GM12801 (cell line): Measurements from ENCODE around the gene CALML5.

ENCODE experiments used
- CTCF ChIP-seq: IDR thresholded peaks from one replicate; pipeline ENCODE4 v1.5.1; 2011; ENCODE audit warnings: control low read depth; ENCODE audit not compliant: insufficient read length; ENCODE audit errors: extremely low read depth

Gene CALML5

GRCh38 chr10:5499493-5500140 is at the start of gene CALML5:
CALML5 (minus strand) TSS chr10:5499570; CDS start chr10:5499438, 132 bp downstream.
- no peak for TF ChIP-seq CTCF

DNA sequence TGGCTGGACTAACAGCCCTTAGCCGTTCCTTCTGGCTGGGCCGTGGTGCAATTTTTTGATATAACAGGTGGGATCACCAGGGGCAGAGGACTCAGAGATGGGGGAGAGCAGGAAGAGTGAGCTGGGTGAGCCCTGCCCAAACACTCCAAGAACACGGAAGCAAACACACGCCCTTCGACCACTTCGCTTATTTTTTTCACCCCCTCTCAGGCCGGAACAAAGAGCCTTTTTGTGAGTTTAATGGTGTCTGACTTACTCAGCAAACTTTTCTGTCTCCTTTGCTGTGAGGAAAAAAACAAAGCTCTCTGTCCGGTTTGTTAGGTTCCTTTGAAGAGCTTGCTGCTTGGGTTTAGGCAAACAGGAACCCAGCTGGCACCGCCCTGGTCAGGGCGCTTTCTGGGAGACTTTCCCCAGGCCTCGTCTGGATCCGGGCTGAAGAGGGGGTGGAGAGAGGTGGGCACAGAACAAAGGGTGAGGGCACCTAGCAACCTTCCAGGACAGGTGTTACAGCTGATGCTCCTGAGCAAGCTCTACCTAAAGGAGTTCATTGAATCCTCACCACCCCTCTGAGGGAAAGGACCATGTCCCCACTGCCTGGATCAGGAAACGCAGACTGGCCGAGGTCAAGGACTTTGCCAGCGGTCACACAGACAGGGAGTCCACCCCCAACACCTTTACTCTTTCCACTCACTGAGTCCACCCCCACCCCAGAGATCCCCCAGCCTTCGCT is 48.7 kb upstream of the CALML5 start:
- TF ChIP-seq CTCF: no peak

DNA sequence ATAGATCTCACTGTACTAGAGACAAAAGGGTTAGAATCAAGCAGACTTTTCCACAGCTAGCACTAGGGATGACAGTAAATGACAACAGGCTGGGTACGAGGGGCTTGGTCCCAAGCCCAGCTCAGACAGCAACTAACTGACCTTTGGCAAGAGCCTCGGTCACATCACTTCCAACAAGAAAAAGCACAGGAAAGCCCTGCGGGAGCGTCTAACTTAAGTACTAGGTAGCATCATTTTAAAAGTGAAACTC is 48.2 kb upstream of the CALML5 start:
- no peak for TF ChIP-seq CTCF

- TF ChIP-seq CTCF: no peak
These were observed 47.7 kb upstream of the CALML5 start for GRCh38 chr10:5546891-5547680.

- no peak for TF ChIP-seq CTCF
These were observed 46.7 kb upstream of the CALML5 start for GRCh38 chr10:5545778-5546710.

DNA sequence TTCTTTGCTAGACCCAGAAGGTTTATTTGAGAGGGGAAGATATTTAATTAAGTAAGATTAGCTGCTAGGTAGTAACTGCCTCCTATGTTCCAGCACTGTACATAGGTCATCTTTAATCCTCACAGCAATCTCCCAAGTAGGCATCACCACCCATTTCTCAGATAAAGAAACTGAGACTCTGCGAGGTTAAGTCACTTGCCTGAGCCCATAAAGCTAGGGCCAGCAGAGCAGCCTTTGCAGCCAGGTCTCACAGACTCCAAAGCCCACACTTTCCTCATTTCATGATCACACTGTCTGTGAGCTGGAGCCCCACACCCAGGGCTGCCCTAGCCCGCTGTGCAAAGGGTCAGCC is 46.0 kb upstream of the CALML5 start:
- TF ChIP-seq CTCF: no peak

DNA sequence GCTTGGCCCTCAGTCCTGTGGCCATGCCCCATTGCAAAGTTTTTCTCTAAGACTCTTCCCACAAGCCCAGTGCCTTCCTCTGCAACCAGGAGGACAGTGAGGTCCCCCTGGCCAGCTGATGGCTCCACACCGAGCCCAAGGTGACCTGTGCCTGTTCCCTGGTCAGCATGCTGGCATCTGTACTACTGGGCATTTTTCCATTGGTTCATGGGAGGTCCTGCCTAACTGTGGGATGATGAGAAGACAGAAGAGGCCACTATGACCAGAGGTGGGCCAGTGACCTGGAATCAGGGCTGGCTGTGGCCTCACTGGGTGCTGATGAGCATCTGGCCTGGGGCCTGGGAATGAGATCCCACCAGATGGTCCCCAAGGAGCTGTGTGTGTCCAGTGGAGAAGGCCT is 45.6 kb upstream of the CALML5 start:
- no peak for TF ChIP-seq CTCF
